Measurements from ENCODE around the gene GPR158. TPM values are rescaled to one million over a fixed set of nuclear protein-coding genes. Genes with fewer than 3 reads are reported as not detected.
"Not testable (repeated sequence)": the region's sequence is repeated elsewhere in the genome, so short reads cannot be mapped to it uniquely, and the experiment has no call there.

The GPR158 gene
- total and polyA plus RNA-seq, 11 donors, result 0.05 TPM; not detected in 9

DNA sequence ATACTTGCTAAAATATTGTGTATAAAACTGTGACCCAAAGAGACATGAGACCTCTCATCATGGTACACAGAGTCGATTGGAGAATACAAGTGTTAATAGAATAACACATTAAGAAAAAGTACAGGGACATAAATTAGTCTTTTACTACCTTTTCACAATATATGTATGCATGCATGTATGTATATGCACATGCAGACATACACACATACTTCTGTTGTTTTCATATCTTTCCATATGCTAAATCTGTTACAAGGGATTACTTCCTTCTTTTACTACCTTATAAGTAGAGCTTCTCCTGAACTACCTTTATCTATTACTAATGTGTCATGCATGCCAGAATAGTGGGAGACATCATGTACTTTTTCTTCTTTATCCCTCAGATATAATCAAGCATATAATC lies 131.6 kb downstream of the GPR158 start:
- intact Hi-C loops (cut with DNase I), result loop anchor here in 1 of 10 donors (5.0 kb wide), 1 partner anchor 186 kb away; no protein-coding TSS in a partner anchor

DNA sequence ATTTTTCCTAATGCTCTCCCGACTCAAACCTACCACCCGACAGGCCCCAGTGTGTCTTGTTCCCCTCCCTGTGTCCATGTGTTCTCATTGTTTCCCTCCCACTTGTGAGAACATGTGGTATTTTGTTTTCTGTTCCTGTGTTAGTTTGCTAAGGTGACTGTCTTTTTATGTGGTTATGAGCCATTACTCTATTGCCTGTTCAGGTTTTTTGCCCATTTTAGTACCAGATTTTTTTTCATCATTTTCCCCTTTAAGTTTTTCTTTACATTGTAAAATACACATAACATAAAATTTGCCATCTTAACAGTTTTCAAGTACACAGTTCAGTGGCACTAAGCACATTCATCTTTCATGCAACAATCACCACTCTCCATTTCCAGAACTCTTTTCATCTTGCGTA lies 133.5 kb downstream of the GPR158 start:
- no peaks in the 10 kb centered on the region for H3K27me3 ChIP-seq
- 30 to 64% (median 63%) methylated on average over 3 of the region's 3 CpGs for WGBS, 4 donors
- no peak overlapping the region for H3K27ac ChIP-seq
- H3K36me3 ChIP-seq, result no peaks in the 10 kb centered on the region
- peaks cover 0 to 19% (median 3%) of the 10 kb centered on the region in 12 donors for H3K9me3 ChIP-seq
- H3K4me1 ChIP-seq, result peaks cover 0 to 6% (median 0%) of the 10 kb centered on the region in 12 donors
- H3K4me3 ChIP-seq, result no peak overlapping the region
- ATAC-seq, result no peak
- no peak for DNase-seq
- no peak for TF ChIP-seq POLR2A (IDR thresholded peaks at IDR 0.05)
- TF ChIP-seq, protein P1, sequence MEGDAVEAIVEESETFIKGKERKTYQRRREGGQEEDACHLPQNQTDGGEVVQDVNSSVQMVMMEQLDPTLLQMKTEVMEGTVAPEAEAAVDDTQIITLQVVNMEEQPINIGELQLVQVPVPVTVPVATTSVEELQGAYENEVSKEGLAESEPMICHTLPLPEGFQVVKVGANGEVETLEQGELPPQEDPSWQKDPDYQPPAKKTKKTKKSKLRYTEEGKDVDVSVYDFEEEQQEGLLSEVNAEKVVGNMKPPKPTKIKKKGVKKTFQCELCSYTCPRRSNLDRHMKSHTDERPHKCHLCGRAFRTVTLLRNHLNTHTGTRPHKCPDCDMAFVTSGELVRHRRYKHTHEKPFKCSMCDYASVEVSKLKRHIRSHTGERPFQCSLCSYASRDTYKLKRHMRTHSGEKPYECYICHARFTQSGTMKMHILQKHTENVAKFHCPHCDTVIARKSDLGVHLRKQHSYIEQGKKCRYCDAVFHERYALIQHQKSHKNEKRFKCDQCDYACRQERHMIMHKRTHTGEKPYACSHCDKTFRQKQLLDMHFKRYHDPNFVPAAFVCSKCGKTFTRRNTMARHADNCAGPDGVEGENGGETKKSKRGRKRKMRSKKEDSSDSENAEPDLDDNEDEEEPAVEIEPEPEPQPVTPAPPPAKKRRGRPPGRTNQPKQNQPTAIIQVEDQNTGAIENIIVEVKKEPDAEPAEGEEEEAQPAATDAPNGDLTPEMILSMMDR (IDR thresholded peaks at IDR 0.05), result no peak
- intact Hi-C loops (cut with DNase I), result loop anchor here in 1 of 10 donors (5.0 kb wide), 1 partner anchor 184 kb away; no protein-coding TSS in a partner anchor

More for the DNA sequence above, 131.6 kb downstream of the GPR158 start:
- Histone ChIP-seq H3K4me1 (peaks cover 0 to 6% (median 0%) of the 10 kb centered on the region in 12 donors), H3K36me3 (no peaks in the 10 kb centered on the region), H3K27ac (no peak overlapping the region), H3K27me3 (no peaks in the 10 kb centered on the region), H3K9me3 (peaks cover 0 to 19% (median 3%) of the 10 kb centered on the region in 12 donors), H3K4me3 (no peak overlapping the region)
- DNase-seq (no peak), ATAC-seq (no peak)
- no peak for TF ChIP-seq POLR2A (IDR thresholded peaks at IDR 0.05)
- TF ChIP-seq, protein P1 (IDR thresholded peaks at IDR 0.05), result no peak
- WGBS, 4 donors, result 73 to 89% (median 85%) methylated on average over 1 of the region's 1 CpG

DNA sequence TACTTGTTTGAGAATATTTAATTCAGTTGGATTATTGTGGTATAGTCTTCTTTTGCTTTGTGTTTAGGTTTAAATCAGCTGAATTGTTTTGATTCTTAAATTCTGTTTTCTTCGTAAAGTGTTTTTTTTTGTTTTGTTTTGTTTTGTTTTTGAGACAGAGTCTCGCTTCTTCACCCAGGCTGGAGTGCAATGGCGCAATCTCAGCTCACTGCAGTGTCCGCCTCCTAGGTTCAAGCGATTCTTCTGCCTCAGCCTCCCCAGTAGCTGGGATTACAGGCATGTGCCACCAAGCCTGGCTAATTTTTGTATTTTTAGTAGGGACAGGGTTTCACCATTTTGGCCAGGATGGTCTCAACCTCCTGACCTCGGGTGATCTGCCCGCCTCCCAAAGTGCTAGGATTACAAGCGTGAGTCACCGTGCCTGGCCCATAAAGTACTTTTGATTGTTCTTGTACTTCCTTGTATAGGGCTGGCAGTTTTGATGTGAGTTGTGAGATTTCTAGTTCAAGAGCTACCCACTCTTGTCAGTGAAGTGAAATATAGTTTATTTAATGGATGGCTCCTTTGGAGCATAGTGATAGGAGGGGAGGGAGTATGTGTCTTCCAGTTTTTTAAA lies 142.9 kb downstream of the GPR158 start:
- H3K27ac ChIP-seq; ATAC-seq; H3K36me3 ChIP-seq; H3K27me3 ChIP-seq; H3K4me1 ChIP-seq; H3K4me3 ChIP-seq; intact Hi-C loops (cut with DNase I); DNase-seq: not testable (repeated sequence)
- H3K9me3 ChIP-seq, result peaks cover 0 to 10% (median 0%) of the 10 kb centered on the region in 12 donors
- WGBS, 4 donors, result 87 to 94% (median 89%) methylated on average over 9 of the region's 9 CpGs

DNA sequence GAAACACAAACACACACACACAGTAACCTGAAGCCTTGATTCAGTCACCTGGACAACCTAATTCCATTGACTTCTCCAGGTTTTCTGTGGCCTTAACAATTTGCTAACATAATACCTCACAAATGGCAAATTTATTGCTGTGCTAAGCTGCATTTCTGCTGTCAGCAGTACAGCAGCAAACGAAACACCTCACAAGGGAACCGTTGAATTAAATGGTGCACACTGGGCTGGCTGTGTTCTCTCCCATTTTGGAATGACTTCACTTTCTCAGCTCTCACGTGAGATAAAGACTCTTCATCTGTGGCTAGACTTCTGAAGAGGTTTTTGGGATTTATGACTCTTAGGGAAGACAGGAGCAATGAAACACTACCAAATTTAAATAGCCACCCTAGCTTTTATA lies 152.5 kb downstream of the GPR158 start:
- no peak for ATAC-seq

More for the DNA sequence above, 152.5 kb downstream of the GPR158 start:
- no peak overlapping the region for H3K4me3 ChIP-seq
- H3K4me1 ChIP-seq, result no peaks in the 10 kb centered on the region
- 27 to 58% (median 42%) methylated on average over 3 of the region's 3 CpGs for WGBS, 4 donors
- H3K36me3 ChIP-seq, result no peaks in the 10 kb centered on the region
- intact Hi-C loops (cut with DNase I), result no loop called here
- no peaks in the 10 kb centered on the region for H3K27me3 ChIP-seq
- H3K27ac ChIP-seq, result no peak overlapping the region
- TF ChIP-seq, protein P1 (IDR thresholded peaks at IDR 0.05), result no peak
- TF ChIP-seq POLR2A (IDR thresholded peaks at IDR 0.05), result no peak
- peaks cover 0 to 16% (median 0%) of the 10 kb centered on the region in 12 donors for H3K9me3 ChIP-seq
- DNase-seq, result no peak
